OCI-LY3 (cell line): ENCODE measurements around the gene USP10.

ENCODE experiments used
- H2AFZ ChIP-seq: fragments of 200-600, 300-600 bp; shearing (Covaris generic); 2 replicates; pipeline ENCODE4 v1.6.0; 2014; ENCODE audit warnings: antibody characterized with exemption, low read depth, low read length
- H3K27ac ChIP-seq: fragments of 200-600, 300-600 bp; sonication (generic); 2 replicates; pipeline ENCODE4 v1.5.1; 2014; ENCODE audit warnings: mild to moderate bottlenecking, low read length, moderate library complexity, mixed read lengths
- H3K27me3 ChIP-seq: fragments of 200-600, 300-600 bp; sonication (generic); 2 replicates; pipeline ENCODE4 v1.6.1; 2014; ENCODE audit warnings: low read depth, low read length, mixed read lengths
- H3K36me3 ChIP-seq: fragments of 200-600, 300-600 bp; sonication (generic); replicated peaks from 2 replicates; pipeline ENCODE3; 2014; ENCODE audit warnings: low read depth, low read length, mixed read lengths
- H3K4me1 ChIP-seq: fragments of 300-600, 200-600 bp; sonication (generic); 2 replicates; pipeline ENCODE4 v1.6.1; 2014; ENCODE audit warnings: low read length, mixed read lengths
- H3K4me2 ChIP-seq: fragments of 200-600, 300-600 bp; sonication (generic); 2 replicates; pipeline ENCODE4 v1.6.1; 2014; ENCODE audit warnings: low read length, mixed read lengths
- H3K4me3 ChIP-seq: fragments of 300-600, 200-600 bp; sonication (generic); 2 replicates; pipeline ENCODE4 v1.5.1; 2014; ENCODE audit warnings: antibody characterized with exemption, mild to moderate bottlenecking, low read length, moderate library complexity
- H3K79me2 ChIP-seq: fragments of 300-600, 200-600 bp; shearing (Covaris generic); 2 replicates; pipeline ENCODE4 v1.6.1; 2014; ENCODE audit warnings: mild to moderate bottlenecking, low read length, mixed read lengths
- H3K9ac ChIP-seq: fragments of 300-600, 200-600 bp; shearing (Covaris generic); 2 replicates; pipeline ENCODE4 v1.6.0; 2014; ENCODE audit warnings: mild to moderate bottlenecking, low read length, moderate library complexity
- H3K9me3 ChIP-seq: fragments of 200-600, 300-600 bp; shearing (Covaris generic); 2 replicates; pipeline ENCODE4 v1.6.1; 2014; ENCODE audit warnings: low read length, mixed read lengths; ENCODE audit not compliant: insufficient read depth
- H4K20me1 ChIP-seq: fragments of 200-600, 300-600 bp; sonication (generic); 2 replicates; pipeline ENCODE4 v1.6.1; 2016; ENCODE audit warnings: low read length, mixed read lengths; ENCODE audit not compliant: insufficient read depth
- CTCF ChIP-seq: fragments of 200-600, 300-600 bp; sonication (generic); IDR thresholded peaks from 2 replicates; pipeline ENCODE4 v1.5.1; 2014; ENCODE audit warnings: antibody characterized with exemption, low read length, low read depth
- EZH2phosphoT487 ChIP-seq: fragments of 200-600 bp; shearing (Covaris generic); IDR thresholded peaks from 2 replicates; pipeline ENCODE4 v1.6.1; 2018; ENCODE audit warnings: antibody characterized with exemption, mixed run types, low read depth

USP10 gene

GRCh38 chr16:84670063-84670462, 29.7 kb upstream of the USP10 start:
- Histone ChIP-seq H3K4me2 (no peak overlapping the region), H4K20me1 (no peaks in the 10 kb centered on the region), H3K36me3 (no peaks in the 10 kb centered on the region), H3K79me2 (no peaks in the 10 kb centered on the region), H3K4me3 (no peak overlapping the region), H3K4me1 (peaks cover 15% of the 10 kb centered on the region), H3K9ac (no peak overlapping the region), H3K9me3 (no peaks in the 10 kb centered on the region), H3K27ac (no peak overlapping the region), H3K27me3 (peaks cover 7% of the 10 kb centered on the region; the same call in 1 of the 2 replicates), H2AFZ (no peak overlapping the region)
- TF ChIP-seq CTCF (no peak), EZH2phosphoT487 (no peak)

- no peak overlapping the region for H3K27ac ChIP-seq
- peak overlapping the region; percentile 60 for H3K4me2 ChIP-seq
- H3K79me2 ChIP-seq: no peaks in the 10 kb centered on the region
- peak overlapping the region; percentile 16; the same call in 1 of the 2 replicates for H2AFZ ChIP-seq
- H3K36me3 ChIP-seq: no peaks in the 10 kb centered on the region
- no peak overlapping the region for H3K9ac ChIP-seq
- peak overlapping the region; percentile 30 for H3K4me3 ChIP-seq
- peak; percentile 93 for TF ChIP-seq CTCF
- no peak for TF ChIP-seq EZH2phosphoT487
- no peaks in the 10 kb centered on the region for H4K20me1 ChIP-seq
- H3K27me3 ChIP-seq: peaks cover 15% of the 10 kb centered on the region
- H3K9me3 ChIP-seq: no peaks in the 10 kb centered on the region
- peaks cover 15% of the 10 kb centered on the region for H3K4me1 ChIP-seq
These were observed 27.3 kb upstream of the USP10 start for GRCh38 chr16:84672276-84673202.

- H3K36me3 ChIP-seq: no peaks in the 10 kb centered on the region
These were observed 26.6 kb upstream of the USP10 start for GRCh38 chr16:84673203-84673535.

More at GRCh38 chr16:84673203-84673535, 26.6 kb upstream of the USP10 start:
- TF ChIP-seq EZH2phosphoT487 (no peak), CTCF (no peak)
- Histone ChIP-seq H3K9me3 (no peaks in the 10 kb centered on the region), H3K4me3 (no peak overlapping the region), H3K27ac (no peak overlapping the region), H3K4me2 (0 out of 2 replicates have a peak overlapping the region, but pooled peaks have one; percentile 18), H3K27me3 (peaks cover 21% of the 10 kb centered on the region), H2AFZ (0 out of 2 replicates have a peak overlapping the region, but pooled peaks have one; percentile 22), H4K20me1 (no peaks in the 10 kb centered on the region), H3K4me1 (peaks cover 15% of the 10 kb centered on the region), H3K79me2 (no peaks in the 10 kb centered on the region), H3K9ac (no peak overlapping the region)
